ENCODE measurements around the gene BBS7.

The BBS7 gene

DNA sequence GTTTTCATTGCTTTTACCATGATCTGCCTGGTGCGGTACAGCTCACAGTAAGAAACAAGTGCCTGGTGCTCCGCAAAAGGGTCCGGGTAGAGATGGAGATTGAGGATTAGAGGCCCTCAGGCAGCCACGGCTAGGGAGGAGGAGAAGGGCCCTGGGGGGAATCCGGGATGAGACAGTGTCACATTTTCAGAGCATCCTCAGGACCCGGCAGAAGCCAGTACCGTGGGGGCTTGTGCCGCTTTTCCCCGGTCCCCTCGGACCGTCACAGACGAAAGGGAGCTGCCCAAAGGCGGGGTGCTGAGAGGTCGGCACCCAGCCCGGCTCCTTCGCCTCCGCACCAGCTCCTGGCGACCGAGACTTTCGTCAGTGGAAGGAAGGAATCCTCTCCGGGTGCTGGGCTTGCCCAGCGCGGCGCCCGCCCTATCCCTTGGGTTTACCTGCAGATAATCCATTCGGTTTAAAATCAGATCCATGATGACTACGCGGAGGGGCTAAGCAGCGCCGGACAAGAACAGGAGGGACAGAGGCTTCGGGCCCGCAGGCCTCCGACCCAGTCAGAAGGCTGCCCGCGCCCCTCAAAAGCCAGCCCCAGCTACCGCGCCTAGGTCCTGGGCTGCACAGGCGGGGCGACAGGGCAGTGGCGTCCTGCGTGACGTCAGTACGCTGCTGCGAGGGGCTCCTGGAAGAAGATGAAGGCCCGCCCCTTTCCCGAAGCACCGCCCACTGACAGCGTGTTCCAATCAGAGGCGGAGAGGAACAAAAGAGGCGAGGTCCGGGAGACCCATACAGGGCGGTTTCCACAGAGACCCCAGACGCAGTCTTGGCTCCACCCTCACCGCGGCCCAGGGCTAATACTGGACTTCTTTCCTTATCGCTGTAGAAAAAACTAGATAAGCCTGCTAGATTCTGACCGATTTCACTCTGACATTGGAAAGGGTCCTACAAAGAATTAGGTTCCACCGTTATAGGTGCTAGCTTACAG, at the start of gene BBS7:
Gene BBS7, minus strand, starts transcription at position 634 of the 982 bp plus-strand sequence. Its CDS starts 161 bp downstream, at position 473.
- peak; percentile 92 for DNase-seq

GRCh38 chr4:121913667-121914066, 43.4 kb upstream of the BBS7 start:
- DNase-seq = no peak

DNA sequence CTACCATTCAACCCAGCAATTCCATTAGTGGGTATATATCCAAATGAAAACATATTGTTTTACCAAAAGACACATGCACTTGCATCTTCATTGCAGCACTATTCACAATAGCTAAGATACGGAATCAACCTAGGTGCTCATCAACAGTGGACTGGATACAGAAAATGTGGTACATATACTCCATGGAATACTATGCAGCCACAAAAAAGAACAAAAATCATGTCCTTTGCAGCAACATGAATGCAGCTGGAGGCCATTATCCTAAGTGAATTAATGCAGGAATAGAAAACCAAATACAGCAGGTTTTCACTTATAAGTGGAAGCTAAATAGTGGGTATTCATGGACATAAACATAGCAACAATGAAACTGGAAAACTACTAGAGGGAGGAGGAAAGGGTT, 38.1 kb upstream of the BBS7 start:
- DNase-seq = no peak

DNA sequence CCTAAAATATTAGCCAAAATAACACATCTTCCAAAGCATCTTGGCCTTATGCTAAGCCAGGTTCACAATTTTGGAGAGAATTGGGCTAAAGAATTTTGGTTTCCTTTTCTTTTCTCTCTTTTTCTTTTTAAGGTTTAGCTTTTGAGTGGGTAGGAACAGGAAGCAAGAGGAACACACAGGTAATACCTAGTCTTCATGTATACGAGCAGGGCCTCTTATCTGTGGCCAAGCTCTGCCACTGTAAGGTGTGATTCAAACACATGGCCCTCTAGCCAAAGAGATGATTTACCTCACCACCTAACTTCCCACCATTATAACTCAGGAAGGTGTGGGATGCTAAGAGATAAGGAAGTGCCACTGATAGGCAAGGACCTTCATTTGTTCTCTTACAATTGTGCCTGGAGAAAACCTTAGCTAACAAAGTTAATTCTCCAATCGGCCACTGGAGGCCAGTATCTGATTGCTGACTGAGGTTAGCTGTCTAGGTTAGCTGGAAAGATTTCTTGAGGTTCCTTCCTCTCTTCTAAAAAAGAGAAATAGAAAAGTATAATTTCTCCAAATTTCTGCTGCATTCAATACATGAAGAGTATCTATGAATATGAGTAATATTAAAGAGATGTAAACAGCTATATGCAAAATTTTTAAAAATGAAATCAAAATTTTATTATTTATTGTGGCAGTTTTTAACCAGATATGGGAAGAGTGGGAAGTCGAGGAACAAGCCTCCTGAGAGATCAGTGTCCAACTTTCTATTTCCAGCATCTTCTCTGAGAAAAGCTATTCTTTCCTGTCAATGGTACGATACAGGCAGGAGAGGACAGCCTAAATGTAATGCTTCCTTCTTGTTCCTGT, 30.1 kb upstream of the BBS7 start:
- DNase-seq = peak; percentile 19

DNA sequence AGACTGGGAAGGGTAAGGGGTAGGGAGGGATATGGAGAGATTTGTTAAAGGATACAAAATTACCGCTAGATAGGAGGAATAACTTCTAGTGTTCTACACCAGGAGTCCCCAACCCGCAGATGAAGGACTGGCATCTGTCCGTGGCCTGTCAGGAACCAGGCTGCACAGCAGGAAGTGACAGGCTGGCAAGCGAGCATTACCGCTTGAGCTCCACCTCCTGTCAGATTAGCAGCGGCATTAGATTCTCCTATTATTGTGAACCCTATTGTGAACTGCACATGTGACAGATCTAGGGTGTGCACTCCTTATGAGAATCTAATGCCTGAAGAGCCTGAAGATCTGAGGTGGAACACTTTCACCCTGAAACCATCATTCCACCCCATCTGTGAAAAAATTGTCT, 27.9 kb upstream of the BBS7 start:
- DNase-seq = no peak

DNA sequence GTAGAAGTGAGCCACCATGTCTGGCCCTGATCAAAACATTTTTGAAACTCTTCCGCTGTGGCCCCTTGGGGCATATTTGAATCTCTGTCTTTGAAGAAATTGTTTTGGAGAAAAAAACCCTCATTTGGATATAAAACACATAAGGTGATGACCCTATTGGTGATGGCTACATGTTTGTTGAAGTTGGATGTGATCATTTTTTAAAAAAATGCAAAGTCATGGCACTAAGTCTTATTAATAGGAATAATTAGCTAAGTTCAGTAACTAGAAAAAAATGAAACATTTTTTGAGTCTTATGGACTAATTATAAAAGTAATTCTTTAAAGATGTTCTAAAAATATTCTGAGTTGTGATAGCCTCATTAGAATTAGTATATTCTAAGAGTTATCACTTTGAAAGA, 17.9 kb upstream of the BBS7 start:
- no peak for DNase-seq

DNA sequence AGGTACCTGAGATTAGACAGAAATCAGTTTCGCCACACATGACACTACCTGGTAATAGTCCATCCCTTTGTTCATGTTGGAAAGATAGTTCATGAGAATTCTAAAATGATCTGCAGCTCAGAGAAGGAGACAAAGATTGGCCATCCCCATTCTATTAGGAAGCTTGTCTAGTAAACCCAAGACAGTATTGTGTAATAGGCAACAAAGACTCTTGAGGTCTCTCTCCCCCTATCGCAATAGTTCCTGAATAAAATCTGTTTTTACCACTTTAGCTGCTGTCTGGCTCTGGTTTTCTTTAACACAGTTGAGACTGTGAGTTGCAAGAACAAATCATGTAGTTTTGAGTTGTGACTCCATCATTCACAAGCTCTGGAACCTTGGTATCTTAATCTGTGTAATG, 14.8 kb upstream of the BBS7 start:
- no peak for DNase-seq

DNA sequence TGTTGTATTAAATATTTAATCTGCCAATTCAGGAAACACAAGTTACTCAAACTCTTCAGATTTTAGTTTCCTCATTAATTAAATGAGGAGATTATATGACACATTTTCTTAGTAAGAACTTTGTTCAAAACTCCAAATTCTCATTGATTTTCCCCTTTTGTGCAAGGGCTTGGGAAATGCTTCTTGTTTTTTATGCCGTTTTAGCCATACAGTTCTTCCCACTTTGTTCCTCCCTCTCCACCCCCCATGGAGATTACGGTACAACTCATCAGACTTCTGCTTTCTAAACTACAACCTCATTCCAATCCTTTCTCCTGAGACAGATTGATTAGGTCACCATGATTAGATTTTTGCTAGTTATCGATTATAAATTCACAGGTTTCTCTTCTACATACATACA, 10.9 kb upstream of the BBS7 start:
- DNase-seq = no peak

DNA sequence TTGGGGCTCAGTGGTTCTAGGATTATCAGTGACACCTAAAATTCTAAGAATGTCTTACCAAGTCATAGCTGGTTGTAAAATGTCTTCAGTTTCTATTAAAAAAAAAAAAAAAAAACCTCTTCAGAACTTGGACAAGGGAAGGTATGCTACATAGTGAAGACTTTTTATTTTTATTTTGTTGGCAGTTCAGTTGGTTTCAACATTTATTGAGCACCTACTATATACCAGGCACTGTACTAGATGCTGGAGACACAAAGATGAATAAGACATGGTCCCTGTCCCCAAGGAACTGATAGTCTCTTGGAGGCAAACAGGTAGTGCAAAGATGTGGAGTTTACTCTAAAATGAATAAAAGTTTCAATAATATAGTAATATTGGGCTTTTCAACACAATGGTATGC, 8.9 kb upstream of the BBS7 start:
- no peak for DNase-seq

DNA sequence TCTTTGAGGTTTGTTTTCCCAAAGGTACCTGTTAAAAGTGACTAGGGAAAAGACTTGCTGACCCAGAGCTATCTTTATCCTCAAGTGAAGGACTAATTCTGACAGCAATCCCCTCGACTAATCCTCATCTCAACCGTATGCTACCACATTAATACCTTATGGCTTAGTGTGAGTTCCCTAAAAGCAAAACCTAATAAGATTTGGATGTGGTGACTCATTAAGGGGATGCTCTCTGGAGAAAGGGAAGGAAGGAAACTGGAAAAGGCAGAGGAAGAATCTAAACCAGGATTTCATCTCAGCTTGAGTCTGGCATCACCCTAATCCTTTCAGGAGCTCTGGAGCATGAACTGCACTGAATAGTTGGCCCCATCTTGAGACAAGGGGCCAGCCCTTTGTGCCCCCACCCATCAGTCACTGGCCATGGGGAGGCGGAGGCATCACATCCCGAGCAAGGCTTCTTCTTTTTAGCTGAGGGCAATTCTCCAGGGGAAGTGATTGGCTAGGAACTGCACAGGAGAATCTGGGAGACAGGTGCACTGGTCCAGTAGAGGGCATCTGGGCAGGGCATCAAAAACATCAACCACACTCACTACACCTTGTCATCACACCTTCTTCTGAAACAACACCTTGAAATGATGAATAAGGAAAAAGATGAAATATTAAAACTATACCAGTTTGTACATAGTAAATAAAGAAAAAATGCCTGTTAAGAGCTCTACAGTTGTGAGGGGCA, 6.9 kb upstream of the BBS7 start:
- DNase-seq = no peak

- DNase-seq = no peak
Measured at GRCh38 chr4:121876070-121876469, 5.8 kb upstream of the BBS7 start.

DNA sequence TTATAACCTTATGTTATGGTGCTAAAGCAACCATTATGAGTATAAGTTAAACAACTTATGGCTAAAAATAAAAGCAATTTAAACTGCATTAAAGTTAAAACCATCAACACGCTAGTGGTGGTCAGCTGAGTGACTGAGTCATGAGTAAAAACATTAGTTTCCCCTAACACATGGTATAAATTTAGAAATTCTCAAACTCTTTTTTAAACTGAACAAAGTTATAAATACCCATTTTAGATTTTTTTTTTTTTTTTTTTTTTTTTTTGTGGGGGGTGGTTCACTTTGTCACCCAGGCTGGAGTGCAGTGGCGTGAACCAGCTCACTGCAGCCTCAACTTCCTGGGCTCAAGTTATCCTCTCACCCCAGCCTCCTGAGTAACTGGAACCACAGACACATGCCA, 5.4 kb upstream of the BBS7 start:
- no peak for DNase-seq

DNA sequence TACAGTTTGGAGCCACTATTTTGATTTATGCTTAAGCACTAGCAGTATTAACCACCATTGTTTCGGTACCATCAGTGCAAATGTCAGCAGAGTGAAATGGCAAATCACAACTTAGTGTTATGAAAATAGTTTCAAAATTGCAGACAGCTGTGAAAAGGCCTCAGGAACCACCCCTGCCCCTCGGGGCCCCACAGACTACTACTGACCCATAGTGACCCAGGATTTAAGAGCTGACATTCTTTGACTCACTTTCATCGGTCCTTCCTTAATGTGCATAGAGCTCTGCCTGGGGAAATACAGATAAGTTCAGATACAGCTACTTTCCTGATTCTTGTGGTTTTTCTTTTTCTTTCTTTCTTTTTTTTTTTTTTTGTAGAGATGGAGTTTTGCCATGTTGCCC, 3.3 kb upstream of the BBS7 start:
- no peak for DNase-seq

DNA sequence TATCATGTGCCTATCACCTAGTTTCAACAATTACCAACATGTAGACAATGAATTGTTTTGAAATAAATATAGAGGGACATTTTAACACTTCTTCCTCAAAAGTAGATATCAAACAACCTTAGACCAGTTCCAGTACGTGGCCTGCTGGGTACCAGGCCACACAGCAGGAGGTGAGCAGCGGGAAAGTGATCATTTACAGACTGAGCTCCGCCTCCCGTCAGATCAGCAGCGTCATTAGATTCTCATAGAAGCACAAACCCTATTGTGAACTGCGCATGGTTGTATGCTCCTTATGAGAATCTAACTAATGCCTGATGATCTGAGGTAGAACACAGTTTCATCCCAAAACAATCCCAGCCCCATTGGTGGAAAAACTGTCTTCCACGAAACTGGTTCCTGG, 6.5 kb downstream of the BBS7 start:
- DNase-seq = no peak

- DNase-seq = no peak
Measured at GRCh38 chr4:121861426-121861825, 8.8 kb downstream of the BBS7 start.

- DNase-seq = no peak
Measured at GRCh38 chr4:121860121-121860520, 10.2 kb downstream of the BBS7 start.

- no peak for DNase-seq
Measured at GRCh38 chr4:121851354-121851753, 18.9 kb downstream of the BBS7 start.

DNA sequence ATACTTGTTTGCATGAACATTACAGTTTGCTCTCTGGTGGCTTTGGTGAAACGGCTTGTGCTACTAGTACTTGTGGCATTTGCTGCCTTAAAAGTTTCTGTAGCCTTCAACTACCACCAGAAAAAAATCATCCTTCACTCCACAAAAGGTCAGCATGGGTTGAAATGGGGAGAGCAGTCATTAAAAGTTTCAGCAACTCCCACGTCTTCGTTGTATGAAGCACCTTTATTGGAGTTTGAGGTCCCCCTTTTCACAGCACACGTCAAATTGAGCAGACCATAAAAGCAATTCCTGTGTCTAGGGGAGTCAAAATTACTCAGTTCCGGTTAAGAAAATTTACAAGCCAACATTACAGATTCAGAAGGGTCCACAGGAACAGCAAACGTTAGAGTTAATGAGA, 23.6 kb downstream of the BBS7 start:
- no peak for DNase-seq

DNA sequence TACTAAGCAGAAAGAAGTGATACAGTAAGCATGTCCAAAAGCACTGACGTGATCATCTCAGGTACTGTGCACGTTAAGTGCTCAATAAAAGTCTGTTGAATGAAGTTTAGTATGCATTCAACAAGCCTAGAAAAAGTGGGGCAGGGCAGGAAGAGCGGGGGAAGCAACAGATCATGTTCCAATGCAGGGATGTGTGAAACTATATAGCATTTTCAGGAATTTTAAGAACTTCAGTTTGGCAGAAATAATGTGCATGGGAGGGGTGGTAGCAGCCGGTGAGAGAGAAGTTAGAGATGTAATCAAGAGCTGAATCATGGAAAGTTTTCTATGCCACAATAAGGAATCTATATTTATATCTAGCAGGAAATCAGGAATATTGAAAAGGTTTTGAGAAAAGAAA, 27.4 kb downstream of the BBS7 start:
- no peak for DNase-seq

DNA sequence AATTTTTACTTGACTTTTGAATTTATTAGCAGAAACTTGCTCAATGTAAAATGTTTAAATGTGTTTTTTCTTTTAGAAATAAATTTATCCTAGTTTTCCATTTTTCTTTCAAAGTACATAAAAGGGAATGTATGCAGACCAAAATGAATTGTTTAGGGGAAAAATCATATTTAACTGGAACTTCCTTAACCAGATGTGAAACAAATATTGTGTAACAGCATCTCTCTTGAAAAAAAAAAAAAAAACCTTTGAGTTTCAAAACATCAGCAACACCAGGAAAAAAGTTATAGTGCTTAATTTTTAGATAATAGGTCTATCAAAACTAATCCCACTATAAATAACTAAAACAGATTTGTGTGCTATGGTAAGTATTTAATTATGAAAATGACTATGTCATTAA, 32.1 kb downstream of the BBS7 start:
- DNase-seq = no peak

GRCh38 chr4:121829511-121829910, 40.8 kb downstream of the BBS7 start:
- DNase-seq = no peak

GRCh38 chr4:121827853-121828252, 42.4 kb downstream of the BBS7 start:
- peak; percentile 60 for DNase-seq

- DNase-seq = no peak
Measured at GRCh38 chr4:121824950-121825349, 45.3 kb downstream of the BBS7 start.

All from NCI-H226 (cell line).